ENCODE results near the gene ARHGAP25. TPM values are rescaled to one million over a fixed set of nuclear protein-coding genes. Genes with fewer than 3 reads are reported as not detected.

The ARHGAP25 gene
- total and polyA plus RNA-seq, 10 of the 15 experiments (the other 5 are each of a cell fraction or from before 2014, with no cell fraction given): 0.15 to 1.0 (median 0.46) TPM

DNA sequence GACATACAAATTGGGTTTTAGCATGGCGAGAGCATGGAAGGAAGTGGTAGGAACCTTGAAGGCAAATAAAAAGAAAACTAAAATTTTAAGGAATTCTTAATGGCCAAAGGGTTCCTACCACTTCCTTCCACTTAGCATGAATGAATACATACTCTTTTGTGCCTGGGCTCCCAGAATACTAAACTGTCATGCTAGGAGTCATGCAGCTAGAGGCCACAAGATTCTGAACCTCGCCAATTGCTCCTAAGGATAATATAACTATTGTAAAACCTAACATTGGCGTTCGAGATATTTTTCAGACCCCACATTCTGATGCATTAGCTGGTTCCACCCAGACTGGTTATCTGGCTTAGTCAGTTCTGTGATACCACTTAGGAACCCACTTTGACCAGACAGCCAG, 38.6 kb upstream of the ARHGAP25 start:
- Histone ChIP-seq H3K36me3 (ENCODE audit: control insufficient read depth in 2 of 2, insufficient read depth in 2 of 2, low read length in 1 of 2) (no peaks in the 10 kb centered on the region), H3K79me2 (ENCODE audit: control insufficient read depth, insufficient read depth, low read length) (no peaks in the 10 kb centered on the region), H3K9me3 (replicated peaks; ENCODE audit: control insufficient read depth, insufficient read depth, low read length) (peaks cover 8% of the 10 kb centered on the region; the same call in 2 of the 3 replicates), H3K27me3 (replicated peaks in 1 of 2; ENCODE audit: control insufficient read depth in 2 of 2, insufficient read depth in 2 of 2, low read length in 1 of 2) (no peaks in the 10 kb centered on the region), H3K4me1 (ENCODE audit: control insufficient read depth, insufficient read depth, low read length) (peaks cover 8% of the 10 kb centered on the region), H3K4me3 (no peak overlapping the region), H2AFZ (ENCODE audit: control insufficient read depth, low read depth, low read length) (no peak overlapping the region), H3K9ac (ENCODE audit: control insufficient read depth, insufficient read depth, low read length) (no peak overlapping the region), H4K20me1 (ENCODE audit: control insufficient read depth, insufficient read depth) (no peaks in the 10 kb centered on the region), H3K27ac (ENCODE audit: control insufficient read depth, insufficient read depth) (no peak overlapping the region), H3K4me2 (ENCODE audit: control insufficient read depth, insufficient read depth) (no peak overlapping the region)
- in situ Hi-C loops (cut with MboI): no loop called here
- DNase-seq (ENCODE audit: low read depth, low spot score): no peak
- intact Hi-C loops (cut with micrococcal nuclease; ENCODE audit: unreplicated experiment): no loop called here
- POLR2A ChIA-PET: no interaction called here
- TF ChIP-seq TAF1 (IDR thresholded peaks at IDR 0.05; ENCODE audit: borderline replicate concordance, low read depth, low read length): no peak
- TF ChIP-seq, protein P1, sequence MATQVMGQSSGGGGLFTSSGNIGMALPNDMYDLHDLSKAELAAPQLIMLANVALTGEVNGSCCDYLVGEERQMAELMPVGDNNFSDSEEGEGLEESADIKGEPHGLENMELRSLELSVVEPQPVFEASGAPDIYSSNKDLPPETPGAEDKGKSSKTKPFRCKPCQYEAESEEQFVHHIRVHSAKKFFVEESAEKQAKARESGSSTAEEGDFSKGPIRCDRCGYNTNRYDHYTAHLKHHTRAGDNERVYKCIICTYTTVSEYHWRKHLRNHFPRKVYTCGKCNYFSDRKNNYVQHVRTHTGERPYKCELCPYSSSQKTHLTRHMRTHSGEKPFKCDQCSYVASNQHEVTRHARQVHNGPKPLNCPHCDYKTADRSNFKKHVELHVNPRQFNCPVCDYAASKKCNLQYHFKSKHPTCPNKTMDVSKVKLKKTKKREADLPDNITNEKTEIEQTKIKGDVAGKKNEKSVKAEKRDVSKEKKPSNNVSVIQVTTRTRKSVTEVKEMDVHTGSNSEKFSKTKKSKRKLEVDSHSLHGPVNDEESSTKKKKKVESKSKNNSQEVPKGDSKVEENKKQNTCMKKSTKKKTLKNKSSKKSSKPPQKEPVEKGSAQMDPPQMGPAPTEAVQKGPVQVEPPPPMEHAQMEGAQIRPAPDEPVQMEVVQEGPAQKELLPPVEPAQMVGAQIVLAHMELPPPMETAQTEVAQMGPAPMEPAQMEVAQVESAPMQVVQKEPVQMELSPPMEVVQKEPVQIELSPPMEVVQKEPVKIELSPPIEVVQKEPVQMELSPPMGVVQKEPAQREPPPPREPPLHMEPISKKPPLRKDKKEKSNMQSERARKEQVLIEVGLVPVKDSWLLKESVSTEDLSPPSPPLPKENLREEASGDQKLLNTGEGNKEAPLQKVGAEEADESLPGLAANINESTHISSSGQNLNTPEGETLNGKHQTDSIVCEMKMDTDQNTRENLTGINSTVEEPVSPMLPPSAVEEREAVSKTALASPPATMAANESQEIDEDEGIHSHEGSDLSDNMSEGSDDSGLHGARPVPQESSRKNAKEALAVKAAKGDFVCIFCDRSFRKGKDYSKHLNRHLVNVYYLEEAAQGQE (IDR thresholded peaks at IDR 0.05; ENCODE audit: low read depth, low read length): no peak
- no peak for TF ChIP-seq KAT2A (conservative IDR thresholded peaks at IDR 0.05; ENCODE audit: control insufficient read depth, low read depth, low read length)
- no peak for TF ChIP-seq IRF4 (IDR thresholded peaks at IDR 0.05; ENCODE audit: low read depth, low read length)
- no peak for TF ChIP-seq HDGF (IDR thresholded peaks at IDR 0.05)
- CTCF ChIA-PET: interaction anchor here (0.6 to 1.1 kb wide), 2 partner anchors 13 to 886 kb away, joined by 3 read pairs; no protein-coding TSS in a partner anchor
- no peak for FAIRE-seq
- no peak for ATAC-seq
- WGBS (ENCODE audit: insufficient coverage, insufficient replicate concordance, low lambda C conversion rate, missing lambda C conversion rate): 69% methylated on average over 4 of the region's 4 CpGs
- RAD21 ChIA-PET (ENCODE audit: unreplicated experiment): no interaction called here
- no TSS peak for BruUV-seq (replicated peaks)
- SMC1A ChIA-PET (ENCODE audit: uncharacterized antibody, unreplicated experiment): no interaction called here

All from GM12878 (cell line).